Neural crest cell (in vitro differentiated cells): ENCODE measurements around the gene DPCD. TPM values are rescaled to one million over a fixed set of nuclear protein-coding genes. Genes with fewer than 3 reads are reported as not detected.

Experiments used
- DNase-seq: peaks from one replicate; pipeline ENCODE4 v3.0.0; 2021; ENCODE audit warnings: low read depth, mixed read lengths, low spot score
- H3K27ac Mint-ChIP-seq: one replicate; pipeline ENCODE4 v1.8.0; 2021; ENCODE audit warnings: mild to moderate bottlenecking, mixed read lengths; ENCODE audit not compliant: unreplicated experiment
- H3K27me3 Mint-ChIP-seq: 2 replicates; pipeline ENCODE4 v1.8.0; 2021; ENCODE audit warnings: low read depth, mild to moderate bottlenecking, mixed read lengths
- H3K36me3 Mint-ChIP-seq: 2 replicates; pipeline ENCODE4 v1.8.0; 2021; ENCODE audit warnings: low read depth, mild to moderate bottlenecking, mixed read lengths
- H3K4me1 Mint-ChIP-seq: 2 replicates; pipeline ENCODE4 v1.8.0; 2021; ENCODE audit warnings: mixed read lengths
- H3K4me3 Mint-ChIP-seq: one replicate; pipeline ENCODE4 v1.8.0; 2021; ENCODE audit warnings: mild to moderate bottlenecking, mixed read lengths
- H3K9me3 Mint-ChIP-seq: 2 replicates; pipeline ENCODE4 v1.8.0; 2021; ENCODE audit warnings: mixed read lengths
- CTCF ChIP-seq: fragments of 200-600 bp; sonication (generic); conservative IDR thresholded peaks from 2 replicates; pipeline ENCODE4 v1.5.0; 2021; ENCODE audit warnings: antibody characterized with exemption, mild to moderate bottlenecking
- total RNA-seq: library from RNA; stranded (reverse); gene quantifications from 2 replicates; pipeline ENCODE4 v1.2.1, GENCODE V29; 2021

Gene DPCD
- total RNA-seq, 1 donor from 2014 or later, result 29.6 TPM

GRCh38 chr10:101569323-101569621 is 18.8 kb upstream of the DPCD start:
- Mint-ChIP-seq H3K4me3 (peak overlapping the region; percentile 44), H3K36me3 (no peaks in the 10 kb centered on the region), H3K27ac (no peak overlapping the region), H3K9me3 (no peaks in the 10 kb centered on the region), H3K4me1 (peaks cover 9% of the 10 kb centered on the region), H3K27me3 (peaks cover 82% of the 10 kb centered on the region)
- TF ChIP-seq CTCF, result no peak
- no peak for DNase-seq

GRCh38 chr10:101569622-101570427 is 18.3 kb upstream of the DPCD start:
- peak; percentile 95 for TF ChIP-seq CTCF
- H3K27ac Mint-ChIP-seq, result no peak overlapping the region
- no peaks in the 10 kb centered on the region for H3K36me3 Mint-ChIP-seq
- no peaks in the 10 kb centered on the region for H3K9me3 Mint-ChIP-seq
- H3K4me1 Mint-ChIP-seq, result peaks cover 9% of the 10 kb centered on the region
- DNase-seq, result peak; percentile 84
- H3K27me3 Mint-ChIP-seq, result peaks cover 82% of the 10 kb centered on the region
- H3K4me3 Mint-ChIP-seq, result peak overlapping the region; percentile 44

GRCh38 chr10:101570428-101571270 is 17.5 kb upstream of the DPCD start:
- H3K27me3 Mint-ChIP-seq, result peaks cover 74% of the 10 kb centered on the region
- H3K9me3 Mint-ChIP-seq, result no peaks in the 10 kb centered on the region

GRCh38 chr10:101571271-101571925 is 16.7 kb upstream of the DPCD start:
- H3K27me3 Mint-ChIP-seq, result peaks cover 66% of the 10 kb centered on the region
- H3K4me1 Mint-ChIP-seq, result peaks cover 4% of the 10 kb centered on the region
- H3K9me3 Mint-ChIP-seq, result no peaks in the 10 kb centered on the region
- peak overlapping the region; percentile 56 for H3K4me3 Mint-ChIP-seq
- no peak for DNase-seq
- no peaks in the 10 kb centered on the region for H3K36me3 Mint-ChIP-seq
- H3K27ac Mint-ChIP-seq, result no peak overlapping the region
- TF ChIP-seq CTCF, result no peak

More at GRCh38 chr10:101570428-101571270, 17.5 kb upstream of the DPCD start:
- H3K4me3 Mint-ChIP-seq, result peak overlapping the region; percentile 56
- TF ChIP-seq CTCF, result no peak
- no peaks in the 10 kb centered on the region for H3K36me3 Mint-ChIP-seq
- no peak overlapping the region for H3K27ac Mint-ChIP-seq
- no peak for DNase-seq
- H3K4me1 Mint-ChIP-seq, result peaks cover 9% of the 10 kb centered on the region

GRCh38 chr10:101572126-101572525 is 16.0 kb upstream of the DPCD start:
- no peak for TF ChIP-seq CTCF
- no peaks in the 10 kb centered on the region for H3K4me1 Mint-ChIP-seq
- DNase-seq, result no peak
- no peaks in the 10 kb centered on the region for H3K36me3 Mint-ChIP-seq
- H3K27me3 Mint-ChIP-seq, result peaks cover 60% of the 10 kb centered on the region
- no peaks in the 10 kb centered on the region for H3K9me3 Mint-ChIP-seq
- no peak overlapping the region for H3K4me3 Mint-ChIP-seq
- no peak overlapping the region for H3K27ac Mint-ChIP-seq
